AG04449 (cell line): Measurements from ENCODE around the gene VASH2.
"Not testable (repeated sequence)": the region's sequence is repeated elsewhere in the genome, so short reads cannot be mapped to it uniquely, and the experiment has no call there.

ENCODE experiments used
- CTCF ChIA-PET: fragments of 350-600 bp; formaldehyde crosslinking; extraction: SDS; loops from one replicate; lab custom pipeline; 2021; ENCODE audit warnings: antibody characterized with exemption; lab: Yijun Ruan, JAX
- POLR2A ChIA-PET: fragments of 400-600, 350-600 bp; formaldehyde crosslinking; extraction: SDS; loops from one replicate; lab custom pipeline; 2020; ENCODE audit warnings: antibody characterized with exemption, inconsistent platforms; lab: Yijun Ruan, JAX
- DNase-seq: peaks from one replicate; pipeline ENCODE4 v3.0.0-alpha.2; 2010; ENCODE audit warnings: low read depth, low spot score
- H3K4me3 ChIP-seq: 2 replicates; pipeline ENCODE4 v1.5.1; 2011; ENCODE audit warnings: low read depth, mild to moderate bottlenecking, control low read depth, low read length
- CTCF ChIP-seq: IDR thresholded peaks from one replicate; pipeline ENCODE4 v1.5.1; 2011; ENCODE audit warnings: mild to moderate bottlenecking, moderate library complexity, low read length, control low read depth, inconsistent platforms; ENCODE audit not compliant: insufficient read depth; ENCODE audit errors: missing control alignments

The VASH2 gene

DNA sequence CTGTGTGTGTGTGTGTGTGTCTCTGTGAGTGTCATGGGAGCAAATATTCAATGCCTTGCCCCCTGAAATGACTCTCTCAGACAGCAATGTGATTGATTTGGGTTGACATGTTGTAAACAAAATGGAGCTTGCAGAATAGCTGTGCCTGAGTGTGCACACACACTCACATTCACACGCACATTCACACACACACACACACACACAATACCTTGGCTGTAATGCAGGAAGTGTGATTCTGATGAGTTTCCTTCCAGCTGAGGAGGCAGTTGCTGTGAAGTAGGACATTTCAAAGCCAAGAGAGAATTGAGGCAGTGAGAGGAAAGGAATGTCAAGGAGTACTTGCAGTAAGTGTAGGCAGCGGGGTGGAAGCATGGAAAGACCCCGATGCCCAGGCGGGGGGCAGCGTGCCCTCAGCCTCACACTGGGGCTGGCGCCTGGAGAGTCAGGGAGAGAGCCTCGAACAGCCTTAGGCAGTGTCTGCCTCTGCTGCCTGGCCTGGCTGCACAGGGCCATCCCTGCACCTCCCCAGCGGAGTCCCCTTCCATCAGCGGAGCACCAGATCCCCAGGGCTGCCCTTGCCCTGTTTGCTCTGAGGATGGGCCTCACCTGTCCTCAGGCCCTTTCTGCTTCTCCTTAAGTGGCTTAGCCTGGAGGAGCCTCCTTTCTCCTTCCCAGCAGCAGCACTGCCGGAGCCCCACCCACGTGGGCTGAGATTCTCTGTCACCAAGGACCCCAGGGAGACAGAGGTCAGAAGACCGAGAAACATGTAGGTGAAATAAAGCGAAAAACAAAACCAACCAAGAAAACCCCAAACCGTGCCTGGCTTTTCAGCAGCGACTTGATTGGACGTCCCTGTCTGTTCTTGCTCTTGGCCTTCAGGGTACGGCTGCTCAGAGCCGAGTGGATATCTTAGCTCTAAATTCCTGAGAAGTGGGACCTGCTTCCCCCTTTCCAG lies 9.2 kb downstream of the VASH2 start:
- no peak for DNase-seq
- no peak for TF ChIP-seq CTCF
- ChIA-PET CTCF (interaction anchor here (1.5 to 3.8 kb wide), 2 partner anchors 8 to 9 kb away, joined by 3 to 25 read pairs; partner anchors contain the start of gene VASH2), POLR2A (no interaction called here)
- no peak overlapping the region for H3K4me3 ChIP-seq

DNA sequence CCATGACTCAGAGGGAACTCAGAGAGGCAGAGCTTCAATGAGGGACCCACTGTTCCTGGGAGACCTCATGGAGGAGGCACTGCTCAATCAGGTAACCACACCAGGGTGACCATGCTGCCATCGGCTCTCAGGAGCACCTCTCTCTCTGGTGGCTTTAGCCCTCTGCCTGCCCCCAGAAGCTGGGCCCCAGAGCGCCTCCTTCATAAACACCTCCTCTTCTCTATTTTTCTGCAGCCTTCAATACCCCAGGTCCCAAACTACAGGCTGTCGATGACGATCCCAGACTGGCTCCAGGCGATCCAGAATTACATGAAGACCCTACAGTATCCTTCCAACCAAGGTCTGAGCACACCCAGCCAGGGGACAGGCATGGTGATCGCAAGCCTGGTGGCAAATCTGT lies 10.6 kb downstream of the VASH2 start:
- ChIA-PET POLR2A (no interaction called here), CTCF (interaction anchor here (1.3 to 1.5 kb wide), 2 partner anchors 10 to 34 kb away, joined by 3 to 4 read pairs; partner anchors contain the start of gene VASH2)
- DNase-seq, result no peak
- no peak overlapping the region for H3K4me3 ChIP-seq
- no peak for TF ChIP-seq CTCF

DNA sequence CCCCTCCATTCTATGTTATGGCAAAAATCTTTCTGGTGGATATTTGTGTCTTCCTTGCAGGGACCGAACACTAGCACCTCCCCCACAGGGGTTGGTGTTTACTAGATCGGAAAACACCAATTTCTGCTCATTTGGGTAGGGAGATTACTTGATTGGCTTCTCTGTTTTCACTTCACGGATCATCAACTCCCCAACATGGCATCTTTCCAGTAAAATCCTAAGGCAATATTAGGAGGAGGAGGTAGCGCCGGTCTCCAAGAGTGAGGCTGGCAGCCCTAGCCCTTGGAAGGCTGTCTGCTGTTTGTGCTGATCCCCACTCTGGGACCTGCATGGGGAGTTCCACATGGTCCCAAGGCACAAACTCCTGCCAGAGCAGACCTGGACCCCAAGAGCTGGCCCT lies 12.2 kb downstream of the VASH2 start:
- ChIA-PET CTCF (no interaction called here), POLR2A (no interaction called here)
- H3K4me3 ChIP-seq, result no peak overlapping the region
- DNase-seq, result no peak
- no peak for TF ChIP-seq CTCF

DNA sequence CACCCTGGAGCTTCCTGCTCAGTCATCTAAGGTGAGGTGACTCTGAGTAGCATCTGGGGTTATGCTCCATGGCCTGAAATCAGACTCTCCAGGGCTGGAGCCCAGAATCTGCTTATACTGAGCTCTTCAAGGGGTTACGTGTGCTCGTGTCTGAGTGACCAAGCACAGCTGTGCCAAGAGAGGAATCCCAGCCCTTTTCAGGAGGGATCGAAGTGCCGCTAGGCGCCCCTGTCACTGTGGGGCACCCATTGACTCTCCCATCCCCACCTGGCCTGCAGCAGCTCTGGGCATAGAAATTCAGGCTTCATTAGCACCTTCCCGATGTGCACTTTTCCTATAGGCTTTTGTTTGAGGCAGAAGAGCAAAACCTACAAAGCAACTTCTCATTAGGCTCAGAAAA lies 13.8 kb downstream of the VASH2 start:
- no peak for TF ChIP-seq CTCF
- CTCF ChIA-PET, result interaction anchor here (1.4 kb wide), 1 partner anchor 25 kb away, joined by 3 read pairs; no protein-coding TSS in a partner anchor
- H3K4me3 ChIP-seq, result no peak overlapping the region
- DNase-seq, result no peak
- POLR2A ChIA-PET, result no interaction called here

GRCh38 chr1:212964993-212965392 lies 14.7 kb downstream of the VASH2 start:
- POLR2A ChIA-PET, DNase-seq, H3K4me3 ChIP-seq: not testable (repeated sequence)
- CTCF ChIA-PET, result interaction anchor here (1.4 to 4.0 kb wide), 2 partner anchors 11 to 26 kb away, joined by 3 to 32 read pairs; no protein-coding TSS in a partner anchor

GRCh38 chr1:212966616-212967015 lies 16.3 kb downstream of the VASH2 start:
- CTCF ChIA-PET, result interaction anchor here (1.0 to 4.0 kb wide), 8 partner anchors 8 to 36 kb away, joined by 3 to 32 read pairs (median 10); no protein-coding TSS in a partner anchor
- no peak overlapping the region for H3K4me3 ChIP-seq
- no peak for DNase-seq
- POLR2A ChIA-PET, result no interaction called here
- no peak for TF ChIP-seq CTCF
